Epidermal melanocyte (primary cell): ENCODE results near the gene PLK3.
"Not testable (repeated sequence)": the region's sequence is repeated elsewhere in the genome, so short reads cannot be mapped to it uniquely, and the experiment has no call there.

Experiments
- DNase-seq: peaks from one replicate; pipeline ENCODE4 v3.0.0; 2011; ENCODE audit warnings: low spot score; ENCODE audit not compliant: insufficient read length

Gene PLK3

DNA sequence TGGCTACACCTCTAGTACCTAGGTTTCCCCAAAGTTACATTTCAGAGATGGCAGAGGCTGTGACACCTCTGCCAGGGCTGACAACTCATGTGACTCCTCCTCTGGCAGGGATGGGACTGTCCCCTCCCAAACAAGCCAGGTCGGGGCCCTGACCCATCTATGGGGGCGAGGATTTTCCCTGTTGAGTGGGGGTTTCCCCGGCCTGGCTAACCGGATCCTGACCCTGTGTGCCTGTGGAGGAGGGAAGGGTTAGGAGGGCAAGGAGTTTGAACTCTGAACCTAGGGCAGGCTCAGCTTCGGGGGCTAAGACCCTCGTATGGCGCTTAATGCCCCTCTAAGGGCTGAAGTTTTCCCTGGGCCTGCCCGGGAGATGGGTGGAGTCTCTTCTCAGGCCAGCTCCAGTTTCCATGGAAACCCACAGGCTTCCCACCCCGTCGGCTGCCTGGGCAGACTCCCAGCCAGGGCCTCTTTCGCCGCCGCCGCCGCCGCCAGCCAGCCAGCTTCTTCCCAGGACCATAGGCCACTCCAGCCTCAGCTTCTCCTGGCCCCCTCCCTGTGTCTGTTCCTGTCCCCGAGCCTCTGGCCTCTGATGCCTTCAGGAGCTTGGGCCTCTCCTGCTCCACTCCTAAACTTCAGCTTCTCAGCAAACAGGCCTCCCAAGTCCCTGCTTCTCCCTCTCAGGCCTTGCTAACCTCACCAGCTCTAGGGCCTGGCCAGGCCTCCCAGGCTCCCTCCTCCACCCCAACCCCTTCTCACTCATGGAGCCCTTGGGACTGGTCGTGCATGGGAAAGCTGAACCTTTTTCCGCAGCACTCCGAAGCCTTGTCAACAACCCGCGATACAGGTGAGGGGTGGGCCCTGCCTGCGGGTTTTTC, 8.1 kb downstream of the PLK3 start, which contains the start of gene BTBD19:
Gene BTBD19 (plus strand): TSS at position 461 of the 875 bp plus-strand sequence. CDS start 298 bp downstream, at position 759.
- peak; percentile 99 for DNase-seq

DNA sequence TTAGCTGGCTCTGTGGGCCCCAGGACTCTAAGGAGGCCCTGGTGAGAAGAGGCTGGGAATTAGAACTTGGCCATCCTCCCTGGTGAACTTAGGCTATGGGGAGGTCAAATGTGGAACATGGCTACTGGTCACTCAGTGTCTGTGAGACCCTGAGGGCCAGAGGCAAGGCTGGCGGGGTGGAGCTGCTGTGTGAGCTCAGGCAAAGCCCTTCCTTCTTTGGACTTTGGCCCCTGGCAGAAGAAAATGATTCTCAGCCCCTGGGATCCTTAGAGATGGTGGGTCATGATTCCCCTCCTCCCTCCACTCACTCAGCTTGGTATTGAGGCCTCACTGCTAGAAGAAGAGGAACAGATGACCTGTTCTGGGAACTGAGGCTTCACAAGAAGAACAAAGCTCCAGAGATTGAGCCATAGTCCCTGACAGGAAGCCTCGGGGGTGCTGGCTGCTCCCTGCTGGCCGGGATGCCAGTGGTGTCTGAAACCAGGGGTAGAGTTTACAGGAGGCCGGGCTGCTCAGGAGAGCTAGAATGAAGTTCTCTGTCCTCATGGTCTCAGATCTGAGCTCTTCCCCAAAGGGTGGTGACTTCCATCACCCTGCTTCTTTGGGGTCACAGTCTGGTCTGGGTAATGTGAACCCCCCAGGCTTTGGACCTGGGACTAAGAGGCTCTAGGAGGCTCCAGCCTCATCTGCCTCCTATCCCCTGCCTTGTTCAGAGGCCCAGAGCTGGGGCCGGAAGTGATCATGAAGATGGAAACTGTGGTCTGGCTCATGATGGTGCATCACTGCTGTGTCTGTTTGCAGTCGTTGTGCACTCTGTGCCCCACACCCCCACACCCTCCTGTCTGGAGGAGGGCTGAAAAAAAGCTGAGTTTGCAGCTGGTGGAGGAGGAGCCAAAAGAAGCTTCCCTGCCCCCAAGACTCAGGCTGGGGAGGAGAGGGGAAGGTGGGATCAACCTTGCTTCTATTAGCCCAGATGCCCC, 9.1 kb downstream of the PLK3 start:
- DNase-seq, result peak; percentile 32

GRCh38 chr1:44810101-44810761, 10.1 kb downstream of the PLK3 start:
- no peak for DNase-seq

GRCh38 chr1:44810762-44811105, 10.6 kb downstream of the PLK3 start:
- DNase-seq, result not testable (repeated sequence)

GRCh38 chr1:44811234-44811633, 11.1 kb downstream of the PLK3 start:
- DNase-seq, result no peak

DNA sequence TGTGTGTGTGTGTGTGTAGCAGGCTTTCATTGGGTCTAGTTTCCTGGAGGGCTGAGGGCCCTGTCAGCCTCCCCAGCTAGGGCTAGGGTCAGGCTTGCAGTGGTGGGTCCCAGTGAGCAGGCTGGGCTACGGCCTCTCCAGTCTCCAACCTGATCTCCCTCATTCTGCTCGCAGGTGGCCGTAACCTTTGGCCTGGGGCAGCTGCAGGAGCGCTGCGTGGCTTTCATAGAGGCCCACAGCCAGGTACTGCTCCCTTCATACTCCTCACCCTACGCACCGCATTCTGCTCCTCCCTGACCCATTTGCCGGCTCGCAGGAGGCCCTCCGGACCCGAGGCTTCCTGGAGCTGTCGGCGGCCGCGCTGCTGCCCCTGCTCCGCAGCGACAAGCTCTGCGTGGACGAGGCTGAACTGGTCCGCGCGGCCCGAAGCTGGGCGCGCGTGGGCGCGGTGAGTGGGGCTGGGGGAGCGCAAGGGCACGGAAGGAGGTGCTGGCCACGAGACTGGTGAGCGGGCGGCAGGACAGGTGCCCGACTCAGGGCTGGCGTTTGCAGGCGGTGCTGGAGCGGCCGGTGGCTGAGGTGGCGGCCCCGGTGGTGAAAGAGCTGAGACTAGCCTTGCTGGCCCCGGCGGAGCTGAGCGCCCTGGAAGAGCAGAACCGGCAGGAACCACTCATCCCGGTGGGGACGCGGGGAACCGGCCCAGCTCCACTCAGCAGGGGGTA, 12.8 kb downstream of the PLK3 start:
- DNase-seq, result no peak

- DNase-seq, result not testable (repeated sequence)
Measured at GRCh38 chr1:44815926-44816325, 15.7 kb downstream of the PLK3 start.

DNA sequence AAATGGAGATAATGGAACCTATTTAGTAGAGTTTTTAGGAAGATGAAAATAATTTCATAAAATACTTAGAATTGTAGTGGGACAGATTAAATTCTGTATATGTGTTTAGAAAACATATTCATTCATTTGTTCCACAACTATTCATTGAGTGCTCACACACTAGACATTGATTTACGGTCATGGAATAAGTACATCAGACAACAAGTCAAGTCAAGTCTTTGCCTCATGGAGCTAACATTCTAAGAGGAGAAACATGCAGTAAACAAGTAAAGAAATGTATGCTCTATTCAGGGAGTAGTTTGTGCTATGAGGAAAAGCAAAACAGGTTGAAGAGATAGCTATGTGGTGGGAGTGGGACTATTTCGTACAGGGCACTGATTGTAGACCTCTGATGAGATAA, 17.1 kb downstream of the PLK3 start:
- DNase-seq, result no peak

DNA sequence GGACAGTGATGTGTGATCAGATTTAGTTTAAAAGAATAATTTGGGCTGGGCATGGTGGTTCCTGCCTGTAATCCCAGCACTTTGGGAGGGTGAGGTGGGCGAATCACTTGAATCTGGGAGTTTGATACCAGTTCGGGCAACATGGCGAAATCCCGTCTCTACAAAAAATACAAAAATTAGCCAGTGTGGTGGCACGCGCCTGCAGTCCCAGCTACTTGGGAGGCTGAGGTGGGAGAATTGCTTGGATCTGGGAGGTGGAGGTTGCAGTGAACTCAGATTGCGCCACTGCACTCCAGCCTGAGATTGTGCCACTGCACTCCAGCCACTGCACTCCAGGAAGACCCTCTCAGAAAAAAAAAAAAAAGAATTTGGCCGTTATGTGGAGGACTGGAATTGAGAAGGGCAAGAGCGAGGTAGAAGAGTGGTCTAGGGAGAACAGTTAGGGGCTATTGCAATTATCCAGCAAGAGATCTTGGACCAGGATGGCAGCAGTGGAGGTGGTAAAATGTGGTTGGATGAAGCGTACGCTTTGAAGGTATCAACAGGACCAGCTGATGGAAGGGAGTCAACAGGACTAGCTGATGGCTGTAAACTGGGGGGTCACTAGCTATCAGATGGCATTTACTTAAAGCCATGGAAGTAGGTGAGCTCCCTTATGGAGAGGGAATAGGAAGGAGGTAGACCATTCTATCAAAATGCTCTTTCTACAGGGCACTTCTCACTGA, 17.8 kb downstream of the PLK3 start:
- no peak for DNase-seq

DNA sequence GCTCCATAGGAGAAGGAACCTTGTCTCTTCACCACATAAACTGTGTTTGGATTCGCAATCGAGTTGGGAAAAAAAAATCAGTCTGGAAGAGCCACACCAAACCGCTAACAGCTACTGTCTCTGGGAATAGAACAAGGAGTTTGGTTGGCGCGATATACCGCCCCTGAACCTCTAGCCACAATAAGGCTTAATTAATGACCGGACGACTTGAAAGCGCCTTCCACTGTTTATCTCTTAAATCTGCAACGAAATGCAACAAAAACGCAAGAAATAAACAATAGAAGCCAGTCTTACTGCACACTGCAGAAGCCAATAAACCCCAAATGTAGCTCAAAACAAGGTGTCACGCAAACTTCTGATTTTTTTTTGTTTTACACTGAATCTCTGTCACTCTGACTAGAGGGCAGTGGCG, 19.0 kb downstream of the PLK3 start:
- DNase-seq, result peak; percentile 24

- DNase-seq, result peak; percentile 86
Measured at GRCh38 chr1:44819608-44820327, 19.6 kb downstream of the PLK3 start.

- DNase-seq, result no peak
Measured at GRCh38 chr1:44820328-44821239, 20.4 kb downstream of the PLK3 start.

DNA sequence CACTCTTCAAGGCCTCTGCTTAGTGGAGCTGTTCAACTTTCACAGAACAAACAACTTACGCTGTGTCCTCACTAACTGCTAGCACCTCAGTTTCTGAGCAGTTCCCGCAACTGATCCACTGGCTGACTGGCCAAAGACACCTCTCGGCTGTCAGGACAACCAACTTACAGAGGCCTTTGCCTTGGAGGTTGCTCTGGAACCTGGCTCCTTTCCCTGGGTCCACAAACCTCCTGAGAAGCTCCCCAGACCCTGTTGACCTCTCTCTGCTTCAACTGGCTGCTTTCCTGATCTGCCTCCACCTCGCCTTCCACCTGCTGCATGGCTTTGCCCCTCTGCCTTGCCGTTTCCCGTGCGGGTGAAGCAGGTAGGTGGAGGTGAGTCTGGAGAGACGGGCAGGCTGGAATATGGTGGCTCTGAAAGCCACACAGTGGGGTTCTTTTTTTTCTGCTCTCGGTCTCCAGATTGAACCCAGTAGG, 21.1 kb downstream of the PLK3 start:
- no peak for DNase-seq

GRCh38 chr1:44822131-44822701, 22.0 kb downstream of the PLK3 start:
- DNase-seq, result no peak

DNA sequence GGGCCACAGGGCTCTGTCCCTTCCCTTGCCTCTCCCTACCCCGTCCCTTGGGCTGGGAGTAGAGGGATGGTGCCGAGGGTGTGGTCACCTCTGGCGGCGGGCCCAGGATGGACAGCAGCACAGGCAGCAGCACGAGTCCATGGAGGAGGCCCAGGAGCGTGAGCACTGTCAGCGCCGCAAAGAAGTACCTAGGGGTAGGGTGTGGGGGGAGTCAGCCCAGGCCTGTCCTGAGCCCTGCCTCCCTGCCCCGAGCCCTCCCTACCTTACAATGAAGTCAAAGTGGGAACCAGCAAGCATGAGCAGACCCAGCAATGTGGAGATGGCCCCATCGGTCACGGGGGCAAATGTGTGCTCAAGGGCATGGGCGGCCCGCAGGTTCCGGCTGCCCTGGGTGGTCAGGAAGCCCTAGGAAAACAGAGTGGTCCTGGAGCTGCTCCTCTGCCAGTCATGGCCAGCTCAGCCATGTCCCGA, 22.8 kb downstream of the PLK3 start:
- no peak for DNase-seq

DNA sequence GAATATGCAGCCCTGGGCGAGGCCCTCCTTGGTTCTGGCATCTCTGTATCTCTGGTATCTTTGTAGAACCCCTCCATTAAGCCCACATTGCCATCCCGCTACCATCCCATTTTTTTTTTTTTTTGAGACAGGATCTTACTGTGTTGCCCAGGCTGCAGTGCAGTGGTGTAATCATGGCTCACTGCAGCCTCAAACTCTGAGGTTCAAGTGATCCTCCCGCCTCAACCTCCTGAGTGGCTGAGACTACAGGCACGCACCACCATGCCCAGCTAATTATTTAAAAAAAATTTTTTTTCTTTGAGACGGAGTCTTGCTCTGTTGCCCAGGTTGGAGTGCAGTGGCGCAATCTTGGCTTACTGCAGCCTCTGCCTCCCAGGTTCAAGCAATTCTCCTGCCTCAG, 24.2 kb downstream of the PLK3 start:
- not testable (repeated sequence) for DNase-seq

- no peak for DNase-seq
Measured at GRCh38 chr1:44826375-44827196, 26.4 kb downstream of the PLK3 start.
